Measurements from ENCODE around the gene UBALD2.
"Not testable (repeated sequence)": the region's sequence is repeated elsewhere in the genome, so short reads cannot be mapped to it uniquely, and the experiment has no call there.

The UBALD2 gene

GRCh38 chr17:76266244-76266938 is 1.2 kb downstream of the UBALD2 start:
- DNase-seq (ENCODE audit: low spot score): no peak

GRCh38 chr17:76267051-76267576 is 2.0 kb downstream of the UBALD2 start:
- no peak for DNase-seq (ENCODE audit: low spot score)

GRCh38 chr17:76267581-76268001 is 2.4 kb downstream of the UBALD2 start:
- DNase-seq (ENCODE audit: low spot score): not testable (repeated sequence)

- DNase-seq (ENCODE audit: low spot score): peak; percentile 88
Observed at GRCh38 chr17:76268015-76268749, 3.0 kb downstream of the UBALD2 start.

GRCh38 chr17:76268991-76269981 is 4.1 kb downstream of the UBALD2 start:
- DNase-seq (ENCODE audit: low spot score): no peak

- no peak for DNase-seq (ENCODE audit: low spot score)
Observed at GRCh38 chr17:76270127-76270592, 5.0 kb downstream of the UBALD2 start.

- no peak for DNase-seq (ENCODE audit: low spot score)
Observed at GRCh38 chr17:76270770-76271668, 5.9 kb downstream of the UBALD2 start.

GRCh38 chr17:76271669-76272540 is 6.8 kb downstream of the UBALD2 start:
- DNase-seq (ENCODE audit: low spot score): no peak

GRCh38 chr17:76272541-76273444 is 7.6 kb downstream of the UBALD2 start:
- no peak for DNase-seq (ENCODE audit: low spot score)

GRCh38 chr17:76273445-76274111 is 8.4 kb downstream of the UBALD2 start:
- no peak for DNase-seq (ENCODE audit: low spot score)

GRCh38 chr17:76274112-76274956 is 9.2 kb downstream of the UBALD2 start:
- DNase-seq (ENCODE audit: low spot score): no peak

- DNase-seq (ENCODE audit: low spot score): no peak
Observed at GRCh38 chr17:76275382-76276068, 10.4 kb downstream of the UBALD2 start.

- DNase-seq (ENCODE audit: low spot score): no peak
Observed at GRCh38 chr17:76276069-76276431, 10.9 kb downstream of the UBALD2 start.

GRCh38 chr17:76276461-76277299 is 11.5 kb downstream of the UBALD2 start:
- DNase-seq (ENCODE audit: low spot score): no peak

GRCh38 chr17:76277300-76278267 is 12.4 kb downstream of the UBALD2 start:
- DNase-seq (ENCODE audit: low spot score): no peak
